GM13977 (cell line): ENCODE results near the gene SAMD3.
"Not testable (repeated sequence)": the region's sequence is repeated elsewhere in the genome, so short reads cannot be mapped to it uniquely, and the experiment has no call there.

Experiments
- DNase-seq: peaks from one replicate; pipeline ENCODE4 v3.0.0; 2012; ENCODE audit warnings: low spot score
- in situ Hi-C: fragments of 300-500 bp; cut with MboI; formaldehyde crosslinking; loops from one replicate; pipeline ENCODE4 v1.12.0; 2022; ENCODE audit warnings: low sequenced_read_pairs, low pct_unique_long_range_greater_than_20kb, mixed read lengths, inconsistent platforms; ENCODE audit not compliant: unreplicated experiment
- TF ChIP-seq, protein P1 (sequence below): IDR thresholded peaks from 2 replicates; pipeline ENCODE4 v1.5.1; 2012; ENCODE audit warnings: mild to moderate bottlenecking, control low read depth; ENCODE audit not compliant: insufficient read depth; ENCODE audit errors: extremely low read depth, missing control alignments

Gene SAMD3

DNA sequence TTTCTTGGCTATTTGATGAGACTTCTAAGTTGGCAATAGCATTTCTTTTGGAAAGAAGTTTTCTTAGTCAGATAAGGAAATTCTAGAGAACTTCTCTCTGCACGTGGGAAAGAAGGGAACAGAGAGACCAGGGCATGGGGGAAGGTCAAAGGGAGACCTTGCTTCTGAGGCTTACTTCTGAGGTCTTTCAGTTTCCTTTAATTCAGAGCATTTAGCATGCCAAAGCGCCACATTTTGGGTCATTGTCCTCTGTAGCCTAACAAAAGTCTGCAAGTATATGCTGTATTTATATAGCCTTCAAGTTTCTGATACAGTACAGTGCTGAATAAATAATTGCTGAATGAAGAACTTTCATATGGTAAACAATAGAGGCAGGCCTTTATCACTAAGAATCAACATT lies 95.6 kb downstream of the SAMD3 start:
- in situ Hi-C loops: no loop called here
- TF ChIP-seq, protein P1, sequence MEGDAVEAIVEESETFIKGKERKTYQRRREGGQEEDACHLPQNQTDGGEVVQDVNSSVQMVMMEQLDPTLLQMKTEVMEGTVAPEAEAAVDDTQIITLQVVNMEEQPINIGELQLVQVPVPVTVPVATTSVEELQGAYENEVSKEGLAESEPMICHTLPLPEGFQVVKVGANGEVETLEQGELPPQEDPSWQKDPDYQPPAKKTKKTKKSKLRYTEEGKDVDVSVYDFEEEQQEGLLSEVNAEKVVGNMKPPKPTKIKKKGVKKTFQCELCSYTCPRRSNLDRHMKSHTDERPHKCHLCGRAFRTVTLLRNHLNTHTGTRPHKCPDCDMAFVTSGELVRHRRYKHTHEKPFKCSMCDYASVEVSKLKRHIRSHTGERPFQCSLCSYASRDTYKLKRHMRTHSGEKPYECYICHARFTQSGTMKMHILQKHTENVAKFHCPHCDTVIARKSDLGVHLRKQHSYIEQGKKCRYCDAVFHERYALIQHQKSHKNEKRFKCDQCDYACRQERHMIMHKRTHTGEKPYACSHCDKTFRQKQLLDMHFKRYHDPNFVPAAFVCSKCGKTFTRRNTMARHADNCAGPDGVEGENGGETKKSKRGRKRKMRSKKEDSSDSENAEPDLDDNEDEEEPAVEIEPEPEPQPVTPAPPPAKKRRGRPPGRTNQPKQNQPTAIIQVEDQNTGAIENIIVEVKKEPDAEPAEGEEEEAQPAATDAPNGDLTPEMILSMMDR: no peak

DNA sequence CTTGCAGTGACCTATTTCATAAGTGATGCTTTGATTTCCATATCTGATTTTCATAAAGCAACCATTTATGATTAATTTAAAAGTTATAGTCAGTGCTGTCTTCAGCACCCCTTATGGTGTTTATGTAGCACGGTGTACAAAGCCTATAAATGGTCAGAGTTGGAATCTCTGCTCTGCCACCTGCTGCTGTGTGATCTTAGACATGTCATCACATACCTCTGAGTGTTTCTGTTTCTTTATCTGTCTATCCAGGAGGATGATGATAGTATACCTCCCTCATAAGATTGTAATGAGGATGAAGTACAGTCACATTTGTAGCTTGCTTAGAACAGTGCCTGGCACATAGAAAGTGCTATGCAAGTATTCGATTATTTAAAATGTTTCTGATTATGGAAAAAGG lies 100.5 kb downstream of the SAMD3 start:
- in situ Hi-C loops: no loop called here

More for the DNA sequence above, 95.6 kb downstream of the SAMD3 start:
- DNase-seq: no peak

DNA sequence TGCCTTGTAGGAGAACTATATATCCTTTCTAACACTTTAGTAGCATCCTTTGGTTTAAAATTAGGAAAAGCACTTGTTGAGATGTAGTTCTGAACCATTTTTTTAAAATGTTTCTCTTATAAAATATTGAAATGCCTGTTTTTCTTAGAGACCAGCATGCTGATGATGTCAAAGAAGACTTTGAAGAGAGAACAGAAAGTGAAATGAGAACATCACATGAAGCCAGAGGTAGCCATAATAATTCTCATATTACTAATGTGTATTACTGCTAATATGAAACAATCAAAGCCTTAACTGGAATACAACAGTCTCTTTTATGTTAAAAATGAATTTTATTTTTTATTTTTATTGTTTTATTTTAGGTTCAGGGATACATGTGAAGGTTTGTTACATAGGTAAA lies 102.0 kb downstream of the SAMD3 start:
- no peak for DNase-seq
- TF ChIP-seq, protein P1: no peak
- in situ Hi-C loops: no loop called here

More for the DNA sequence above, 100.5 kb downstream of the SAMD3 start:
- no peak for DNase-seq
- TF ChIP-seq, protein P1: no peak

DNA sequence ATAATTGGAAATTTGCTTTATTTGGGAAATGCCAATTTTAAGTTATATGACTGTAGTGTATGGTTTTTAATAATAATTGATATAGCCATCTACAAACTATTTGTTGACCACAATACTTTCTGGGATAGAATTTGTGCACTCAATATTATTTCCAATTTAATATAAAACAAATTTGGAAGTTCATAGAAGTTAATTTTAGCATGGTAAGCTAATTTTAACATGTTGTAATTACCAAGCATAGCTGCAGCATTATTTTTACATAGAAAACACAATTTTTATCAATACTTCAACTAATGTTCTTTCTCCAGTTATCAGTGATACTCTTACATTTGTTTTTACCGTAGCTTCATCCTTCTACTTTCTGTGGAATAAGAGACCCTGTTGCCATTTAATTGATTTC lies 103.5 kb downstream of the SAMD3 start:
- in situ Hi-C loops: no loop called here
- no peak for DNase-seq
- TF ChIP-seq, protein P1: no peak

DNA sequence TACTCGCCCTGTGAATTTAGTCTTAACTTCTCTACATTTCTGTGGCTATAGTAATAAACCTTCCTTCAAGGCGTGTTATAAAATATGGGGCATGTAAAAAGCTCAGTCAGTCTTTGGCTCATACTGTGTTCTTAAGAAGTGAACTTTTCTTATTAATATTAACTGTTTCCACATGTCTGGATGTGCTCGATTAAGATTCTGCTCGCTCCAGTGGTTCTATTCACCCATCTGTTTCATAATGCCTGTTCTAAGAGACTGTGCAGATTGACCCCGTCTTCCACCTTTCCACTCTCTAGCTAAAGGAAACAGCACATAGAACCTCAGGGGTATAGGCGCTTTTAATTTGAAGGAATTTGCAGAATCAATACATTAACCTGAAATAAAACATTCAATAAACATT lies 104.5 kb downstream of the SAMD3 start:
- no peak for DNase-seq
- in situ Hi-C loops: no loop called here
- TF ChIP-seq, protein P1: no peak

DNA sequence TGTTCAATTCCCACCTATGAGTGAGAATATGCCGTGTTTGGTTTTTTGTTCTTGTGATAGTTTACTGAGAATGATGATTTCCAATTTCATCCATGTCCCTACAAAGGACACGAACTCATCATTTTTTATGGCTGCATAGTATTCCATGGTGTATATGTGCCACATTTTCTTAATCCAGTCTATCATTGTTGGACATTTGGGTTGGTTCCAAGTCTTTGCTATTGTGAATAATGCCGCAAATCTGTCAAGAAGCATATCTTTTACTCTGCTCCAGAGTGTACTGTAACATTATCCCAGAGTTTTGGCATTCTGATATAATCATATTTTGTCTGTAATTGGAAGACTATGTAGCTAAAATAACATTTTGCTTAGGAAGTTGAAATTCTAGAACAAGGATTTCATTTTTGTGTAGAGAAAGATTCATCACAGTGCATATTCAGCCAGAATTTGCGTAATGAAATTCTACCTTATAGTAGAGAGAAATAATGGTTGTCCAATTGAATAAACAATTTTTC lies 105.5 kb downstream of the SAMD3 start:
- in situ Hi-C loops, DNase-seq: not testable (repeated sequence)

DNA sequence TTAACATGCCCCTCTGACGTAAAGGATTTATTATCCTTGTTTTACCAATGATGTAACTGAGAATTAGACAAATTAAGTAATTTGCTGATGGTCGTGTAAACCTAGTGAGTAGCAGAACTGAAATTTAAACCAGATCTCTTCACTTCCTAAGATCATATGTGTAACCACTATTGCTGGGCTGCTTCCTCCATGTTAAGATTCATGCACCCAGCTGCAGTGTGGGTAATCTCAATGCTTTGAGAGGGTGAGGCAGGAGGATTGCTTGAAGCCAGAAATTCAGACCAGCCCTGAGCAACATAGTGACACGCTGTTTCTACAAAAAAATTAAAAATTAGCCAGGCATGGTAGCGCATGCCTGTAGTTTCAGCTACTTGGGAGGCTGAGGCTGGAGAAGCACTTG lies 106.5 kb downstream of the SAMD3 start:
- in situ Hi-C loops: no loop called here
- TF ChIP-seq, protein P1: no peak

More for the DNA sequence above, 106.5 kb downstream of the SAMD3 start:
- no peak for DNase-seq
